ENCODE data around the gene TTLL3.

GRCh38 chr3:9781551-9781950, 28.5 kb upstream of the TTLL3 start:
- TF ChIP-seq ZNF70 (CRISPR knock-in tag; IDR thresholded peaks at IDR 0.05) (no peak), ARNTL (CRISPR knock-in tag; IDR thresholded peaks at IDR 0.05; ENCODE audit: borderline replicate concordance, low read depth) (no peak), ZFP30 (CRISPR knock-in tag; IDR thresholded peaks at IDR 0.05) (no peak), SNAI2 (CRISPR knock-in tag; IDR thresholded peaks at IDR 0.05) (no peak)
